ENCODE measurements around the gene EDC3. TPM values are rescaled to one million over a fixed set of nuclear protein-coding genes. Genes with fewer than 3 reads are reported as not detected.

The EDC3 gene
- total RNA-seq, 1 donor from 2014 or later, result 30.5 TPM

- no peaks in the 10 kb centered on the region for H3K27me3 ChIP-seq (ENCODE audit: low read depth)
- DNase-seq (no peak), ATAC-seq (no peak)
- H3K4me3 ChIP-seq, result no peak overlapping the region
- no peaks in the 10 kb centered on the region for H3K9me3 ChIP-seq
- intact Hi-C loops (cut with DNase I), result no loop called here
- TF ChIP-seq, protein P1, sequence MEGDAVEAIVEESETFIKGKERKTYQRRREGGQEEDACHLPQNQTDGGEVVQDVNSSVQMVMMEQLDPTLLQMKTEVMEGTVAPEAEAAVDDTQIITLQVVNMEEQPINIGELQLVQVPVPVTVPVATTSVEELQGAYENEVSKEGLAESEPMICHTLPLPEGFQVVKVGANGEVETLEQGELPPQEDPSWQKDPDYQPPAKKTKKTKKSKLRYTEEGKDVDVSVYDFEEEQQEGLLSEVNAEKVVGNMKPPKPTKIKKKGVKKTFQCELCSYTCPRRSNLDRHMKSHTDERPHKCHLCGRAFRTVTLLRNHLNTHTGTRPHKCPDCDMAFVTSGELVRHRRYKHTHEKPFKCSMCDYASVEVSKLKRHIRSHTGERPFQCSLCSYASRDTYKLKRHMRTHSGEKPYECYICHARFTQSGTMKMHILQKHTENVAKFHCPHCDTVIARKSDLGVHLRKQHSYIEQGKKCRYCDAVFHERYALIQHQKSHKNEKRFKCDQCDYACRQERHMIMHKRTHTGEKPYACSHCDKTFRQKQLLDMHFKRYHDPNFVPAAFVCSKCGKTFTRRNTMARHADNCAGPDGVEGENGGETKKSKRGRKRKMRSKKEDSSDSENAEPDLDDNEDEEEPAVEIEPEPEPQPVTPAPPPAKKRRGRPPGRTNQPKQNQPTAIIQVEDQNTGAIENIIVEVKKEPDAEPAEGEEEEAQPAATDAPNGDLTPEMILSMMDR (IDR thresholded peaks at IDR 0.05), result no peak
- peaks cover 11% of the 10 kb centered on the region for H3K4me1 ChIP-seq
- no peaks in the 10 kb centered on the region for H3K36me3 ChIP-seq
- no peak overlapping the region for H3K27ac ChIP-seq
Measured at GRCh38 chr15:74611834-74612233, 84.0 kb downstream of the EDC3 start.

- intact Hi-C loops (cut with DNase I), result no loop called here
- Histone ChIP-seq H3K4me1 (peaks cover 7% of the 10 kb centered on the region), H3K36me3 (no peaks in the 10 kb centered on the region), H3K27me3 (ENCODE audit: low read depth) (no peaks in the 10 kb centered on the region), H3K9me3 (no peaks in the 10 kb centered on the region), H3K27ac (no peak overlapping the region), H3K4me3 (no peak overlapping the region)
- TF ChIP-seq, protein P1 (IDR thresholded peaks at IDR 0.05), result no peak
- DNase-seq (no peak), ATAC-seq (no peak)
Measured at GRCh38 chr15:74611341-74611740, 84.5 kb downstream of the EDC3 start.

- Histone ChIP-seq H3K4me1 (peaks cover 7% of the 10 kb centered on the region), H3K27me3 (ENCODE audit: low read depth) (no peaks in the 10 kb centered on the region), H3K4me3 (no peak overlapping the region), H3K9me3 (no peaks in the 10 kb centered on the region), H3K36me3 (no peaks in the 10 kb centered on the region), H3K27ac (no peak overlapping the region)
- TF ChIP-seq, protein P1 (IDR thresholded peaks at IDR 0.05), result no peak
- intact Hi-C loops (cut with DNase I), result no loop called here
- no peak for DNase-seq
- ATAC-seq, result no peak
Measured at GRCh38 chr15:74610302-74610951, 85.4 kb downstream of the EDC3 start.

GRCh38 chr15:74609938-74610301 is 85.9 kb downstream of the EDC3 start:
- ATAC-seq (no peak), DNase-seq (no peak)
- Histone ChIP-seq H3K27ac (no peak overlapping the region), H3K27me3 (ENCODE audit: low read depth) (no peaks in the 10 kb centered on the region), H3K4me1 (peaks cover 7% of the 10 kb centered on the region), H3K9me3 (no peaks in the 10 kb centered on the region), H3K36me3 (no peaks in the 10 kb centered on the region), H3K4me3 (no peak overlapping the region)
- TF ChIP-seq, protein P1 (IDR thresholded peaks at IDR 0.05), result no peak
- intact Hi-C loops (cut with DNase I), result no loop called here

GRCh38 chr15:74608786-74609185 is 87.0 kb downstream of the EDC3 start:
- TF ChIP-seq, protein P1 (IDR thresholded peaks at IDR 0.05), result no peak
- no peaks in the 10 kb centered on the region for H3K27me3 ChIP-seq (ENCODE audit: low read depth)
- no peaks in the 10 kb centered on the region for H3K9me3 ChIP-seq
- H3K36me3 ChIP-seq, result no peaks in the 10 kb centered on the region
- intact Hi-C loops (cut with DNase I), result no loop called here
- ATAC-seq (no peak), DNase-seq (no peak)
- no peak overlapping the region for H3K27ac ChIP-seq
- H3K4me3 ChIP-seq, result no peak overlapping the region
- peaks cover under 1% of the 10 kb centered on the region for H3K4me1 ChIP-seq

Data from lower lobe of right lung (tissue), 2 donors.